ENCODE measurements around the gene NUP62.

The NUP62 gene

GRCh38 chr19:49908480-49909420, 20.6 kb downstream of the NUP62 start:
- TF ChIP-seq CEBPB (IDR thresholded peaks at IDR 0.05) (no peak), TEAD4 (IDR thresholded peaks at IDR 0.05) (no peak), TAF1 (IDR thresholded peaks at IDR 0.05; ENCODE audit: low read depth) (no peak), USF1 (IDR thresholded peaks at IDR 0.05) (no peak), YY1 (IDR thresholded peaks at IDR 0.05; ENCODE audit: low read depth) (no peak), TCF12 (IDR thresholded peaks at IDR 0.05; ENCODE audit: low read depth) (no peak), REST (IDR thresholded peaks at IDR 0.05; ENCODE audit: low read depth) (no peak), NFIC (IDR thresholded peaks at IDR 0.05) (no peak), EGR1 (IDR thresholded peaks at IDR 0.05) (no peak)

- TF ChIP-seq REST (IDR thresholded peaks at IDR 0.05; ENCODE audit: low read depth) (no peak), USF1 (IDR thresholded peaks at IDR 0.05) (no peak), TEAD4 (IDR thresholded peaks at IDR 0.05) (no peak), YY1 (IDR thresholded peaks at IDR 0.05; ENCODE audit: low read depth) (no peak), MAX (IDR thresholded peaks at IDR 0.05) (no peak), FOXM1 (IDR thresholded peaks at IDR 0.05; ENCODE audit: borderline replicate concordance, low read depth) (no peak), NFIC (IDR thresholded peaks at IDR 0.05) (no peak), CEBPB (IDR thresholded peaks at IDR 0.05) (no peak), CREB1 (IDR thresholded peaks at IDR 0.05; ENCODE audit: low read depth) (no peak), ZBTB7A (IDR thresholded peaks at IDR 0.05; ENCODE audit: low read depth) (no peak)
Measured at GRCh38 chr19:49907745-49908446, 21.4 kb downstream of the NUP62 start.

- no peak for TF ChIP-seq REST (IDR thresholded peaks at IDR 0.05; ENCODE audit: low read depth)
- no peak for TF ChIP-seq FOXM1 (IDR thresholded peaks at IDR 0.05; ENCODE audit: borderline replicate concordance, low read depth)
- no peak for TF ChIP-seq CREB1 (IDR thresholded peaks at IDR 0.05; ENCODE audit: low read depth)
- no peak for TF ChIP-seq NFIC (IDR thresholded peaks at IDR 0.05)
- TF ChIP-seq EGR1 (IDR thresholded peaks at IDR 0.05) = no peak
Measured at GRCh38 chr19:49906879-49907564, 22.3 kb downstream of the NUP62 start.

GRCh38 chr19:49904136-49904535, 25.2 kb downstream of the NUP62 start:
- TF ChIP-seq CEBPB (IDR thresholded peaks at IDR 0.05) (no peak), TCF12 (IDR thresholded peaks at IDR 0.05; ENCODE audit: low read depth) (no peak), TEAD4 (IDR thresholded peaks at IDR 0.05) (no peak), RAD21 (IDR thresholded peaks at IDR 0.05; ENCODE audit: low read depth) (no peak), CREB1 (IDR thresholded peaks at IDR 0.05; ENCODE audit: low read depth) (no peak), MAX (IDR thresholded peaks at IDR 0.05) (no peak), YY1 (IDR thresholded peaks at IDR 0.05; ENCODE audit: low read depth) (no peak), ZBTB7A (IDR thresholded peaks at IDR 0.05; ENCODE audit: low read depth) (no peak), TAF1 (IDR thresholded peaks at IDR 0.05; ENCODE audit: low read depth) (no peak), EGR1 (IDR thresholded peaks at IDR 0.05) (no peak), EP300 (IDR thresholded peaks at IDR 0.05; ENCODE audit: borderline replicate concordance) (no peak), USF1 (IDR thresholded peaks at IDR 0.05) (no peak), NFIC (IDR thresholded peaks at IDR 0.05) (no peak), REST (IDR thresholded peaks at IDR 0.05; ENCODE audit: low read depth) (no peak), FOXM1 (IDR thresholded peaks at IDR 0.05; ENCODE audit: borderline replicate concordance, low read depth) (no peak)

Data from Ishikawa (cell line).